ENCODE data around the gene EML5. TPM values are rescaled to one million over a fixed set of nuclear protein-coding genes. Genes with fewer than 3 reads are reported as not detected.

The EML5 gene
- total and polyA plus RNA-seq, 12 donors, result 1.8 to 17.3 (median 6.3) TPM

DNA sequence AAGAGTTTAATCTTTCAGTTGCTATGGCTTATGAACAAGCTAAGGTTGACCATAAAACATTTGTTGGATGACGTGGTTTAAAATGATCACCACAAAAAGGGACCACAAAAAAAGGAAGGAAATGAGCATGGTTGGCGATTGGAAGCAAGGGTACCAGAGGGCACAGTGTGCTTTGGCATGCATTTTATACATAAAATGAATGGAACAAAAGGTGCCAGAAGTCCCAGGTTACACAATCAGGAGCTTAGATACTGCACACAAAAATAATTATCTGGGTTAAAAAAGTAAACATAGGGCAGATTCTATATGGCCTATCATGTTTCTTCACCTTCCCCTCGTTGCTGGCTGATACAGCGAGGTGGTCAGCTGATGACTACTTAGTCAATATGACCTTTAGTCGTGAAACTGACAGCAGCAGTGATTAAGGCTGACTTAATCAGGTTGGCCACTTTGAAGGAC is 179.2 kb downstream of the EML5 start:
- peak in 4 of 7 donors; percentile 20 to 32 (median 24) for DNase-seq
- H3K27me3 ChIP-seq, result no peaks in the 10 kb centered on the region
- peak overlapping the region in 4 of 5 donors; percentile 28 to 62 (median 55) for H3K27ac ChIP-seq
- H3K9me3 ChIP-seq (replicated peaks in 1 of 3), result no peaks in the 10 kb centered on the region
- peaks cover 0 to 51% of the 10 kb centered on the region in 2 donors for H3K36me3 ChIP-seq (replicated peaks in 1 of 2)
- H3K4me3 ChIP-seq, result no peak overlapping the region
- intact Hi-C loops (cut with DNase I), result no loop called here
- H3K4me1 ChIP-seq (replicated peaks in 1 of 2), result peaks cover 13 to 20% of the 10 kb centered on the region in 2 donors
- 40 to 42% (median 41%) methylated on average over 5 of the region's 5 CpGs for WGBS, 4 donors
- TF ChIP-seq POLR2A (IDR thresholded peaks at IDR 0.05) (no peak), CTCF (IDR thresholded peaks at IDR 0.05) (no peak)

DNA sequence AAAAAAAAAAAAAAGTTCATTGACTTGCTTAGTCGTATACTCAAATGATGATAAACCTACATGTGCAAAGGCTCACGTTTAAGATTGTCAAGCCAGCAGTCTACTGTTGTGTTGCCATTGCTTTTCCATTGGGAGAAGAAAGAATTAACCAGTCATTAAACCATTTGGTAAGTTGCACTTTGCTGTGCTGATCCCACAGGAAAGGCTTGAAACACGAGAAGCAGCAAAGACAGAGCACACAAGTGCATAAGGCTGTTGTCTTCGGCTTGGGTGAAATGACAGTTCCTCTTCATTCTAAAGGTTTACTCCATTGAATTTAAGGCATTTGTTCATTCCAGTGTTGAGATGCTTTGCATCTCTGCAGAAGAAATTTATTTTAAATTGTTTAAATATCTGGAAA is 179.8 kb downstream of the EML5 start:
- H3K36me3 ChIP-seq (replicated peaks in 1 of 2), result peaks cover 0 to 55% of the 10 kb centered on the region in 2 donors
- 80 to 89% (median 87%) methylated on average over 4 of the region's 4 CpGs for WGBS, 4 donors
- TF ChIP-seq POLR2A (IDR thresholded peaks at IDR 0.05) (no peak), CTCF (IDR thresholded peaks at IDR 0.05) (no peak)

DNA sequence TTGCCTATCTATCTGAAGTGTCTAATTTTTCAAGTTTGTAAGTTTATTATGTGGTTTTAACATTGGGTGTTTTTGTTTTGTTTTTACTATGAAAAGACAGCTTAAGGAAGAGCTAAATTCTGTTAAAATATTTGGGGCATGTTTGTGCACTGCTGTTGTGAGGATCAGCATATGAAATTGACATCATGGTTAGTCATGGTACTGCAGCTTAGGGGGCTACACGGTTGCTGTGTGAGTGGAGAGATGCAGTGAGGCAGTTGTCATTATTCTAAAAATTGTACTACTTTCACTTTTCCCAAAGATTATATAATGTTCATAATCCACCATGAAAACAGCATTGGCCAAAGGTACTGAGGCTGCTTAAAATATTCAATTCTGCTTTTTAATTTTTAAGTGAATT is 180.9 kb downstream of the EML5 start:
- H3K36me3 ChIP-seq (replicated peaks in 1 of 2), result peaks cover 0 to 58% of the 10 kb centered on the region in 2 donors
- no peak for DNase-seq
- intact Hi-C loops (cut with DNase I), result no loop called here

More for the DNA sequence above, 179.8 kb downstream of the EML5 start:
- H3K27ac ChIP-seq, result no peak overlapping the region
- no peaks in the 10 kb centered on the region for H3K27me3 ChIP-seq
- no peak overlapping the region for H3K4me3 ChIP-seq
- H3K9me3 ChIP-seq (replicated peaks in 1 of 3), result no peaks in the 10 kb centered on the region
- intact Hi-C loops (cut with DNase I), result no loop called here
- DNase-seq, result no peak
- peaks cover 13 to 20% of the 10 kb centered on the region in 2 donors for H3K4me1 ChIP-seq (replicated peaks in 1 of 2)

GRCh38 chr14:88607829-88608228 is 184.9 kb downstream of the EML5 start:
- no peak for TF ChIP-seq CTCF (IDR thresholded peaks at IDR 0.05)
- TF ChIP-seq POLR2A (IDR thresholded peaks at IDR 0.05), result no peak
- intact Hi-C loops (cut with DNase I), result no loop called here
- H3K36me3 ChIP-seq (replicated peaks in 1 of 2), result peaks cover 0 to 80% of the 10 kb centered on the region in 2 donors
- no peak overlapping the region for H3K4me3 ChIP-seq
- H3K27me3 ChIP-seq, result no peaks in the 10 kb centered on the region
- H3K9me3 ChIP-seq (replicated peaks in 1 of 3), result no peaks in the 10 kb centered on the region
- H3K27ac ChIP-seq, result no peak overlapping the region
- H3K4me1 ChIP-seq (replicated peaks in 1 of 2), result no peaks in the 10 kb centered on the region
- DNase-seq, result no peak

More for the DNA sequence above, 180.9 kb downstream of the EML5 start:
- Histone ChIP-seq H3K4me1 (replicated peaks in 1 of 2) (peaks cover 13 to 20% of the 10 kb centered on the region in 2 donors), H3K4me3 (no peak overlapping the region), H3K27me3 (no peaks in the 10 kb centered on the region), H3K9me3 (replicated peaks in 1 of 3) (no peaks in the 10 kb centered on the region), H3K27ac (no peak overlapping the region)
- no peak for TF ChIP-seq CTCF (IDR thresholded peaks at IDR 0.05)
- no peak for TF ChIP-seq POLR2A (IDR thresholded peaks at IDR 0.05)
- WGBS, 4 donors, result 26 to 38% (median 36%) methylated on average over 1 of the region's 1 CpG
